HG03439 (cell line): ENCODE results near the gene RNF123.

Source experiments
- ATAC-seq: cut with Tn5 transposase; IDR thresholded peaks from one replicate; pipeline ENCODE4 v1.9.1; 2021; ENCODE audit warnings: mild to moderate bottlenecking, moderate library complexity; ENCODE audit not compliant: unreplicated experiment

The RNF123 gene

GRCh38 chr3:49689046-49689907, at the start of gene RNF123, which contains the start of gene MST1:
Gene RNF123 (plus strand): TSS chr3:49689557. CDS start chr3:49691166, 1,609 bp downstream.
Gene MST1 (minus strand): TSS chr3:49689474. CDS start chr3:49688691, 783 bp downstream.
- peak; percentile 70 for ATAC-seq

DNA sequence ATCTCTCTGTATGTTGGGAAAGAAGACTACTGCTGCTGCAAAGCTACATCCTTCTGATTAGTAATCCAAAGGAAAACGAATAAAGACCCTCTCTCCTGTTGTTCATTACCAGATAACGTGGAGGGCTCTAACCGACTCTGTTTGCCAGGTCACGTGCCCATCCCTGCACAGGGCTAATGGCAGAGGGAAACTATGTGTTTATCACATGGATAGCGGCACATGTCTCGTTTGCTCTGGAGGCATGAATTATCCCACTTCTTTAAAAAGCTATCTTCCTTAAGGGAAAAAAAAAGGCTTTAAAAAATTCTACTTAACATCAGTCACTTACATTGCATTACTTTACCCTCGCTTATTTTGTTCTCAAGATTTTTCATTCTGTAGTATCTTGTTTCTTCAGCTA, 48.1 kb upstream of the RNF123 start:
- ATAC-seq = no peak

DNA sequence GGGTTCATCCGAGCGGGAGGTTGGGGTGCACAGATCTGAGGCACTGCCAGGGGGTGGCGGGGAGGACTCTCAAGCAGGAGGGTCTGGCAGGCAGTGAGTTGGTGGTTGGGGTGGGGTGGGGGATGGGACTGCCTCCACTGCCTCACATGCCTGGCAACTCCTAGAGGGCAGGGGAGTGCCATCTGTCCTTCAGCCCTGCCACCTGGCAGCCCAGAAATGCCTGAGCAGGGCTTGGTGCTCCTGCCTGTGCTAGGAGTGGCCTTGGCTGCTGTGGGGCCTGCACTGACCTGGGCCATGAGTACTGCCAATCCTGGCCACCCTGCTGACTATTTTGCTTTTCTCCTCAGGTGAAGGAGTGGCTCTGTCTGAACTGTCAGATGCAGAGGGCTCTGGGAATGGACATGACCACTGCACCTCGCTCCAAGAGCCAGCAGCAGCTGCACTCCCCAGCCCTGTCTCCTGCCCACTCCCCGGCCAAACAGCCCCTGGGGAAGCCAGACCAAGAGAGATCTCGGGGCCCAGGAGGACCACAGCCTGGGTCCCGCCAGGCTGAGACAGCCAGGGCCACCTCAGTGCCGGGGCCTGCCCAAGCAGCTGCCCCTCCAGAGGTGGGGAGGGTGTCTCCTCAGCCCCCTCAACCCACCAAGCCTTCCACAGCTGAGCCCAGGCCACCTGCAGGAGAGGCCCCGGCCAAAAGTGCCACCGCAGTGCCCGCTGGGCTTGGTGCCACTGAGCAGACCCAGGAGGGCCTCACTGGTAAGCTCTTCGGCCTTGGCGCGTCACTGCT, 47.2 kb upstream of the RNF123 start:
- no peak for ATAC-seq

DNA sequence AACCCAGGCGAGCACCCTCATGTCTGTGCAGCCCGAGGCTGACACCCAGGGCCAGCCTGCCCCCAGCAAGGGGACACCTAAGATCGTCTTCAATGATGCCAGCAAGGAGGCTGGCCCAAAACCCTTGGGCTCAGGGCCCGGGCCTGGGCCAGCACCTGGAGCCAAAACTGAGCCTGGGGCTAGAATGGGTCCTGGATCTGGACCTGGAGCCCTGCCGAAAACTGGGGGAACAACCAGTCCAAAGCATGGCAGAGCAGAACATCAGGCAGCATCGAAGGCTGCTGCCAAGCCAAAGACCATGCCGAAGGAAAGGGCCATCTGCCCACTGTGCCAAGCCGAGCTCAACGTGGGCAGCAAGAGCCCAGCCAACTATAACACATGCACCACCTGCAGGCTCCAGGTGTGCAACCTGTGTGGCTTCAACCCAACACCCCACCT, 46.6 kb upstream of the RNF123 start:
- no peak for ATAC-seq

DNA sequence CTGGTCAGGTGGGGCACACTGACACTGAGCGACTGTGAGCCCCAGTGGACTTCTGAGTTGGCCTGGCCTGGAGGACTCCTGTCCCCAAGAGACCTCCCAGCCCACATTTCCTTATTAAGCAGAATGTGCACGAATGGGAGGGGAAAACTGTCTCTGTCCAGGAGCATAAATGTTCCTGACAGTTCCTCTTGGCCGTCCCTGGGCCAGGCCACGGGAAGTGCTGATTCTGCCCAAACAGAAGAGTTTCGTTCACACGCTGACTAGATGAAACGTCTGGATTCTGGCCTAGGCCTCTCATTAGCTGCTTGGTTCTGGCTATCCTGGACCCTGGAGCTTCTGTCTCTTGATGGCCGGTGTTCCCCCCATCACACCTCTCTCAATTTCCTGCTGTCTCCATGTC, 44.7 kb upstream of the RNF123 start:
- no peak for ATAC-seq

GRCh38 chr3:49646236-49646635, 43.1 kb upstream of the RNF123 start:
- no peak for ATAC-seq

- ATAC-seq = no peak
Measured at GRCh38 chr3:49647741-49648140, 41.6 kb upstream of the RNF123 start.

- ATAC-seq = no peak
Measured at GRCh38 chr3:49648354-49649019, 40.9 kb upstream of the RNF123 start.

DNA sequence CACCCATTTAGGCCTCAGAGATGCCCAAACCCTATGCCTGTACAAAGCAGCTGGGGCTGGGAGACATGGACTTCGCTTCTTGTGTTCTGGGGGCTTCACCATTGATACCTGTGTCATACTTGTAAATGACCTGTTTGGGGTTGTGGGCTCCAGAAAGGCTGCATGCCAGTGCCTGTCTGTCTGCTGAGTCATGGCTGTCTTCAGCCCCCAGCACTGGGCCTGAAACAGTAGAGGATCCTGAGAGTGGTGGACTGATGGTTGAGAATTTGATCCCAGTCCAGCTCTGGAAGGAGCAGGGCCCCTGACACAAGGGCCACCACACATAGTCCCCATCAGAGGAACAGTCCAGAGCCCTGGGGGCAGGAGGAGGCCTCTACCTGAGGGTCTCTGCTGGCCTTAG, 39.8 kb upstream of the RNF123 start:
- no peak for ATAC-seq

GRCh38 chr3:49650177-49650576, 39.2 kb upstream of the RNF123 start:
- ATAC-seq = no peak

- ATAC-seq = no peak
Measured at GRCh38 chr3:49650637-49651036, 38.7 kb upstream of the RNF123 start.

GRCh38 chr3:49652218-49652902, 37.0 kb upstream of the RNF123 start:
- ATAC-seq = no peak

GRCh38 chr3:49652903-49653415, 36.4 kb upstream of the RNF123 start:
- no peak for ATAC-seq

DNA sequence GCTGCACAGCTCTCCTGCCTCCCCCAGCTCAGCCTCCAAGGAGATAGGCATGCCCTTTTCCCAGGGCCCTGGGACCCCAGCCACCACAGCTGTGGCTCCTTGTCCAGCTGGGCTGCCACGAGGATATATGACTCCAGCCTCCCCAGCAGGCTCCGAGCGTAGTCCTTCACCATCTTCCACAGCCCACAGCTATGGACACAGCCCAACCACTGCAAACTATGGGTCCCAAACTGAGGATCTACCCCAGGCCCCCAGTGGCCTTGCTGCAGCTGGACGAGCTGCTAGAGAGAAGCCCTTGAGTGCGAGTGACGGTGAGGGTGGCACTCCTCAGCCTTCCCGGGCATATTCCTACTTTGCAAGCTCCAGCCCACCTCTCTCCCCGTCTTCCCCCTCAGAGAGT, 35.7 kb upstream of the RNF123 start:
- no peak for ATAC-seq

- no peak for ATAC-seq
Measured at GRCh38 chr3:49654176-49654825, 35.1 kb upstream of the RNF123 start.

- no peak for ATAC-seq
Measured at GRCh38 chr3:49654955-49655556, 34.3 kb upstream of the RNF123 start.

GRCh38 chr3:49655731-49656285, 33.5 kb upstream of the RNF123 start:
- no peak for ATAC-seq

- ATAC-seq = no peak
Measured at GRCh38 chr3:49656541-49657112, 32.7 kb upstream of the RNF123 start.
